Left cardiac atrium (tissue), 4 donors: ENCODE data around the gene RYR2. TPM values are rescaled to one million over a fixed set of nuclear protein-coding genes. Genes with fewer than 3 reads are reported as not detected.
"Not testable (repeated sequence)": the region's sequence is repeated elsewhere in the genome, so short reads cannot be mapped to it uniquely, and the experiment has no call there.

ENCODE experiments used
- ATAC-seq, 2 donors: fragments of 200-7000 bp; cut with Tn5 transposase; one replicate each; pipeline ENCODE4 v1.9.1; 2020; ENCODE audit warnings: mild to moderate bottlenecking in 2 of 2, moderate library complexity in 2 of 2
- DNase-seq: peaks from one replicate; pipeline ENCODE4 v3.0.0-alpha.2; 2020
- intact Hi-C, 2 donors: fragments of 100-400 bp; cut with DNase I; formaldehyde crosslinking; loops; one replicate each; pipeline versions ENCODE4 v1.14.1 to v1.15.1; 2022 to 2023
- total RNA-seq, 2 donors: library from RNA; stranded (reverse); fragmentation: NEBNext Ultra II Directional; extraction: Animal tissue kit (Norgen Biotek cat#: 25700); gene quantifications; one replicate each; pipeline ENCODE4 v1.2.1, GENCODE V29; 2021
- donor health status: DM: no; HTN: yes; CAD: no.
- donor health status: DM: no; HTN: yes; CAD: no; lungs with severe emphysema.
- donor health status: DM: yes; HTN: yes; CAD: no.
- donor health status: Dilated cardiomyopathy.

RYR2 gene
- total RNA-seq, 2 donors from 2014 or later, result 433 to 446 TPM

DNA sequence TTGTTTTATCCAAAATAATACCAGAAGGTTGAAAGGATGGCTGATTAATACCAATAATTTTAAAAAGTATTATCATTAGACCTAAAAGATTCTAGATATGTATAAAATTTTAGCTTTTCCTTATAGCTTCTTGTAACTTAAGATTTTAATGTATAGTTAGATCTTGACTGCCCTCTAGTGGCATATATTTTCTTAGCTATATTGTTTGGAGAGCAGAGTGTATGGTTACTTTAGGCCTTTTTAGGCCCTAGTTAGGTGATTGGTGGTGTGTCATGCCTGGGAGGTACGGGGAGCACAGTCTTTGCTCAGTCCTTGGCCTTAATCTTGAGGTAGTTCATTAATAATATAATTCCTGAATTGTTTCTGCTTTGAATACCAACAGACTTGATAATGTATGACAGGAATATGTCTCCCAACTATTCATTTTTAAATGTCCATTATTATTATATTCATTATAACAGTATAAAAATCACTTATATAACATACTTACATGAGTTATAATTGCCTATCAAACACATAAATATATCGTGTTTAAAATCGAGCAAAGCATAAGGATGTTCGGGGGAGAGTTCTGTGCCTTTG lies 520.3 kb downstream of the RYR2 start:
- DNase-seq (no peak), ATAC-seq (peak in 1 of 2 donors; percentile 46)
- intact Hi-C loops, result no loop called here

DNA sequence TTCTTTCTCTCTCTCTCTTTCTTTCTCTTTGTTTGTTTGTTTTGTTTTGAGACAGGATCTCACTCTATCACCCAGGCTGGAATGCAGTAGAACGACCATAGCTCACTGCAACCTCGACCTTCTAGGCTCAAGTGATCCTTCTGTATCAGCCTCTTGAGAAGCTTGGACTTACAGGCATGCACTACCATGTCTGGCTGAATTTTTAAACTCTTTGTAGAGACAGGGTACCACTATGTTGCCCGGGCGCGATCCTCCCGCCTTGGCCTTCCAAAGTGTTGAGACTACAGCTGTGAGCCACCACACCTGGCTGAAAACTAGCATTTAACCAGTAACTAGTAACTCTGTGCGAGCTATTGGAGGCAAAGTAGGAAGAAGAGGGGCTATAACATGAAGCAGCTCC lies 523.3 kb downstream of the RYR2 start:
- no peak for ATAC-seq
- no peak for DNase-seq
- intact Hi-C loops, result no loop called here

DNA sequence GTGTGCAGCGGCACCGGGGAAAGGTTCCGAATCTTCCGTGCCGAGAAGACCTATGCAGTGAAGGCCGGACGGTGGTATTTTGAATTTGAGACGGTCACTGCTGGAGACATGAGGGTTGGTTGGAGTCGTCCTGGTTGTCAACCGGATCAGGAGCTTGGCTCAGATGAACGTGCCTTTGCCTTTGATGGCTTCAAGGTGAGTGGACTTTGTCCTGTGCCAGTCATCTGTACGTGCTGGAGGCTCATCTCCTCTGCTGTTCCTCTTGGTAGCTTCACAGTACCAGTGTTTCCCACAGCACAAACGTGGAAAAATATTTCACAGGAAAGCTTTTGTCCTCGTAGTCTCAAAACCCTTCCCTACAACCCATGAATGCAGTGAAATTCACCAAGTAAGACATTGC lies 524.6 kb downstream of the RYR2 start:
- no peak for ATAC-seq
- intact Hi-C loops, result no loop called here
- DNase-seq, result no peak

DNA sequence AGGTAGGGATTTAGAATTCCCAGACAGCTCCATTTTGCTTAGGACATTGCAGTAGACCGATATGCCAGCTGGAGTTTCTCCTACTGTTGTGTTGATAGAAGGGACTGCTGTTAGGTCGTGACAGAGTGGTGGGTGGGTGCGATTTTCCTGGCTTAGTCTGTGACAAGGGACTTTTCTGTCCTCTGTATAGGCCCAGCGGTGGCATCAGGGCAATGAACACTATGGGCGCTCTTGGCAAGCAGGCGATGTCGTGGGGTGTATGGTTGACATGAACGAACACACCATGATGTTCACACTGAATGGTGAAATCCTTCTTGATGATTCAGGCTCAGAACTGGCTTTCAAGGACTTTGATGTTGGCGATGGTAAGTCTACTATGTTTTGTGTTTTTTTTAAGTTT lies 527.0 kb downstream of the RYR2 start:
- intact Hi-C loops, result no loop called here

DNA sequence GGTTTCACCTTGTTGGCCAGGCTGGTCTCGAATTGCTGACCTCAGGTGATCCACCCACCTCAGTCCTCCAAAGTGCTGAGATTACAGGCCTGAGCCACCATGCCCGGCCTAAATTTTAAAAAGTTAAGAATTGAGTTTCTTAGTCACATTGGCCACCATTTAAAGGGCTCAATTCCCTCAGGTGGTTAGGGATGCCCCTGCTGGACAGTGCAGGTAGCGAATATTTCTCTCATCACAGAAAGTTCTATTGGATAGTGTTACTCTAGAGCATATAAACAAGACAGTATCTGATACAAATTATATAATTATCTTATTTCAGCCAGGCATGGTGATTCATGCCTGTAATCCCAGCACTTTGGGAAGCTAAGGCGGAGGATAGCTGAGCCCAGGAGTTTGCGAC lies 528.5 kb downstream of the RYR2 start:
- ATAC-seq (no peak), DNase-seq (no peak)
- intact Hi-C loops, result no loop called here

More for the DNA sequence above, 527.0 kb downstream of the RYR2 start:
- ATAC-seq, result peak in 1 of 2 donors; percentile 16
- DNase-seq, result no peak

DNA sequence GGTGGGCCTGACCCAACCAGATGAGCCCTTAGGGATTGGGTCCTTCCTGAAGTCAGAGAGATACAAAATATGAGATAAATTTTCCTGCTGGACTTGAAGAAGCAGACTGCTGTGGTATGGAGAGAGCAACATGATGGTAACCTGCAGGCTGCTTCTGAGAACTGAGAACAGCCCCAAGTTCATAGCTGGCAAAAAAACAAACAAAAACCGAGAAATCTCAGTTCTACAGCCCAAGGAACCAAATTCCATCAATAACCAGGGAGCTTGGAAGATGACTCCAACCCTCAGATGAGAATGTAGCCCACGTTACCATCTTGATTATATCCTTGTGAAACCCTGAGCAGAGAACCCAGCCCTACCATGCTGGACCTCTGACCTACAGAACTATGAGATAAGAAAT lies 532.6 kb downstream of the RYR2 start:
- DNase-seq (no peak), ATAC-seq (no peak)
- intact Hi-C loops, result no loop called here

DNA sequence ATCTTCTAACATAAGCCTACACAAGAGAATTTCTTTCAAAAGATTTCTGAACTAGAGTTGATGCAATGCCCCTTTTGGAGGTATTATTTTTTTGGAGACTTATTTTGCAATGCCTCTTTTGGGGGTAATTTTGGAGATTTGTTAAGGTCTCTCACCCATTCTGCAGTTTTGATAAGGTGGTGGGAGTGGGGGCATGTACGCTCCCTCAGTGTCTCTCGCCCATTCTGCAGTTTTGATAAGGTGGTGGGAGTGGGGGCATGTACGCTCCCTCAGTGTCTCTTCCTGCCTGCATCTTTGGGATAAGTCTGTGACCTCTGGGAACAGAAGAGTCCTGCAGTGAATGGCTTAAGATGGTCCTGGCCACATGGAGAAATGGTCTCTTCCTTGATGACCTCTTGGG lies 536.6 kb downstream of the RYR2 start:
- intact Hi-C loops, result no loop called here
- DNase-seq (no peak), ATAC-seq (no peak)

DNA sequence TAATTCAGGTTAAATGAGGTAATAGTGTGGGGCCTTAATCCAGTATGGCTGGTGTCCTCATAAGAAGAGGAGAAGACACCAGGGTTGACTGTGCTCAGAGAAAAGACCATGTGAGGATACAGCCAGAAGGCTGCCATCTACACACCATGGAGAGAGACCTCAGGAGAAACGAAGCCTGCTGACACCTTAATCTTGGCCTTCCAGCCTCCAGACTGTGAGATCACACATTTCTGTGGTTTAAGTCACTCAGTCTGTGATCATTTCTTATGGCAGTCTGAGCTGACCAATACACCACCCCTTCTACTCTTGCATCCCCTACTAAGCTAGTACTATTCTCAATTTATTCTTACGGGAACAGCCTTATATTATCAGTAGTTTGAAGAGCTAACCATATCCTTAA lies 538.7 kb downstream of the RYR2 start:
- DNase-seq (no peak), ATAC-seq (no peak)
- intact Hi-C loops, result no loop called here

DNA sequence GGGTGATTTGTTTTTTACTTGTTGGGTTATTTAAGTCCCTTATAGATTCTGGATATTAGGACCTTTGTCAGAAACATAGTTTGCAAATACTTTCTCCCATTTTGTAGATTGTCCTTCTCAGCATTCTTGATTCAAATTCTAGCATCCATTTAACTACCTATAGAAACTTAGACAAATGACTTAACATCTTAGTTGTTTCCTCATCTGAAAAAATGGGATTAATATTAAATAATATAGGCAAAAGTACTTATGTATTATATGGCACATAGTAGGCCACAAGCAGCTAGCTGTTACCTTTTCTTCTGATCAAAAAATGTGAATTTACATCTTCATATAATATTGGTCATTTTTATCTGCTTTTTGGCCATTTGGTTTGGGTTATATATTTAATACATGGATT lies 541.3 kb downstream of the RYR2 start:
- intact Hi-C loops, result no loop called here
- no peak for DNase-seq
- ATAC-seq, result no peak

DNA sequence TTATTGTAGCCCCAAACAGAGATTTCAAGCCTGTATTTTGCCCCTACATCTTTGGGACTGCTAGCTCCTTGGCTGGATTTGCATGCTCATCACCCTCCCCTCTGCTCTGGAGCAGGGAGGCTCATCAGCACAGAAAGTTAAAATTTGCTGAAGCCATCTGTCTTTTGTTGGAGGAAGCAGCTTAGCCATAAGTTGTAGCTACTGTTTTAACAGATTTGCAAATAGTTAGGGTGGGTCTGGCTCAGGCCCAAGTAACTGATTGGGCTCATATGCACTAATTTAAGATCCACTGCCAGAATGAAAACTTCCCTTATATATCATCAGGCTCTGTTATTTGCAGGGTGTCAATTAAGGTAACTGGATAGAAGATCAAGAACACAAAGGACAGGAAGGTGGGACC lies 541.8 kb downstream of the RYR2 start:
- ATAC-seq, result no peak
- intact Hi-C loops, result no loop called here
- DNase-seq, result no peak

DNA sequence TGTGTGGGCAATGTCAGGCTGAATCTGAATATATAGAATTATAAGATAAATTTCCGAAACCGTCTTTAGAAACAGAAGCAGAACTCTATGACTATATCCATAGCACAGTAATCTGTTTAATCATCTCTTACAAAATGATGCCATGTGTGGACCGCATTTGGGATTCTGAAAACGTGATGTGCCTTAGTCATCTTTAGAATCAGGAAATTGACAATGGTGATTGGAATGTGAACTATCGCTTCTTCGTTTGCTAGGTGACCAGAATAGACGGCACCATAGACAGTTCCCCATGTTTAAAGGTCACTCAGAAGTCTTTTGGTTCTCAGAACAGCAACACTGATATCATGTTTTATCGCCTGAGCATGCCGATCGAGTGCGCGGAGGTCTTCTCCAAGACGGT lies 548.4 kb downstream of the RYR2 start:
- intact Hi-C loops, result no loop called here
- ATAC-seq (no peak), DNase-seq (no peak)

DNA sequence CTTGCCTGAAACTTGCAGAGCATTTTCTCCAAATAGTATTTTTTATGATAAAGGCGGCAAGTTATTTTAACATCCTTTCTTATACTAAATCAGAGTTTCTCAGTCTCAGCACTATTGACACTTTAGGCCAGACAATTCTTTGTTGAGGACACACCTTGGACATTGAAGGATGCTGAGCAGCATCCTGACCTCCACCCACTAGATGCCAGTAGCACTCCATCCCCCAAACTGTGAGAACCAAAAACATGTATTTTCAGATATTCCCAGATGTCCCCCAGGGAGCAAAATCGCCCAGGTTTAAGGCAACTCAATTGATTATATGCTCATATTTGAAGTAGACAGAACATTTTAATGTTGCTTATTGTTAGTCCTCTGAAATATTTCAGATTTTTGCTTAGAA lies 549.4 kb downstream of the RYR2 start:
- intact Hi-C loops, result no loop called here
- ATAC-seq, result no peak
- no peak for DNase-seq

DNA sequence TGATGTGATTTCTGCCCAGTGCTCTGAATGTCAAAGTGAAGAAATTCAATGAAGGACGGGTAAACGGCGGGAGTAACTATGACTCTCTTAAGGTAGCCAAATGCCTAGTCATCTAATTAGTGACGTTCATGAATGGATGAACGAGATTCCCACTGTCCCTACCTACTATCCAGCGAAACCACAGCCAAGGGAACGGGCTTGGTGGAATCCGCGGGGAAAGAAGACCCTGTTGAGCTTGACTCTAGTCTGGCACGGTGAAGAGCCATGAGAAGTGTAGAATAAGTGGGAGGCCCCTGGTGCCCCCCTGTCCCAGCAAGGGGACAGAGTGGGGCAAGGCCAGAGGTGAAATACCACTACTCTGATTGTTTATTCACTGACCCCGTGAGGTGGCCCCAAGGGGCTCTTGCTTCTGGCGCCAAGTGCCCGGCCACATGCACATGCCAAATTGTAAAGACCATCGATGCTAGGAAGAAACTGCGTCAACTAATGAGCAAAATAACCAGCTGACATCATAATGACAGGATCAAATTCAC lies 561.1 kb downstream of the RYR2 start:
- DNase-seq, intact Hi-C loops, ATAC-seq: not testable (repeated sequence)

DNA sequence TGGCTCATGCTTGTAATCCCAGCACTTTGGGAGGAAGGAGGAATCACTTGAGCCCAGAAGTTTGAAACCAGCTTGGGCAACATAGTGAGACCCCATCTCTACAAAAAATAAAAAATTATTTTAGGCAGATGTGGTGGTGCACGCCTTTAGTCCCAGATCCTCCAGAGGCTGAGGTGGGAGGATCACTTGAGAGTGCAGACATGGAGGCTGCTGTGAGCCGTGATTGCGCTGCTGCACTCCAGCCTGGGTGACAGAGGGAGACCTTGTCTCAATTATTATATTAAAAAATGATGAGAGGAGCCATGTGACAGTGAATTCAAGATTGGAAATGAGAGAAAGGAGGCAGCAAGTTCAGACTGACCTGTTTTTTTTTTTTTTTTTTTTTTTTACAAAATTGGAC lies 566.4 kb downstream of the RYR2 start:
- DNase-seq (no peak), ATAC-seq (no peak)
- intact Hi-C loops, result no loop called here

DNA sequence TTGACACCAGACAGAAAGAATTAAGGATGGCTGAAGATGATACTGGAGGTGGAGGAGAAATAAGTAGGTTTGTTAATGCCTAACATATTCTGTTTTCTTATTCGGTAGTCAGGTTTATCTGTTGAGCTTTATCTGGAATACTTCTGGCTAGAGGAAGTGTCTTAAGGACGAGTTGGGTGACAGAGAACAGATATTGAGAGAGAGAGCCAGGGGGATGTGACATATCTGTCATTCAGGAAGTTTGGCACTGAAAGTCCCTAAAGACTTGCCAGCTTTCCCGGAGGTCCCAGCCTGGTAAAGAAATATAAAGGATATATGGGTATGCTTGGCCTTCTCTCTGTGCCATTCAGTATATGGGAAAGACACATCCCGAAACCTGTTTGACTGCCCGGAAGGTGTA lies 568.2 kb downstream of the RYR2 start:
- no peak for DNase-seq
- peak; percentile 75 to 92 for ATAC-seq
- intact Hi-C loops, result no loop called here

DNA sequence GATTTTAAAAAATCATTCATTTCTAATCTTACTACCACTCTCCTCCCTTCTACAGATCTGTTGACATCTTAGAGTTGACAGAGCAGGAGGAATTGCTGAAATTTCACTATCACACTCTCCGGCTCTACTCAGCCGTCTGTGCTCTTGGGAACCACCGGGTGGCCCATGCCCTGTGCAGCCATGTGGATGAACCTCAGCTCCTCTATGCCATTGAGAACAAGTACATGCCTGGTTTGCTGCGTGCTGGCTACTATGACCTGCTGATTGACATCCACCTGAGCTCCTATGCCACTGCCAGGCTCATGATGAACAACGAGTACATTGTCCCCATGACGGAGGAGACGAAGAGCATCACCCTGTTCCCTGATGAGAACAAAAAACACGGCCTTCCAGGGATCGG lies 572.0 kb downstream of the RYR2 start:
- intact Hi-C loops, result no loop called here
- DNase-seq (no peak), ATAC-seq (no peak)

DNA sequence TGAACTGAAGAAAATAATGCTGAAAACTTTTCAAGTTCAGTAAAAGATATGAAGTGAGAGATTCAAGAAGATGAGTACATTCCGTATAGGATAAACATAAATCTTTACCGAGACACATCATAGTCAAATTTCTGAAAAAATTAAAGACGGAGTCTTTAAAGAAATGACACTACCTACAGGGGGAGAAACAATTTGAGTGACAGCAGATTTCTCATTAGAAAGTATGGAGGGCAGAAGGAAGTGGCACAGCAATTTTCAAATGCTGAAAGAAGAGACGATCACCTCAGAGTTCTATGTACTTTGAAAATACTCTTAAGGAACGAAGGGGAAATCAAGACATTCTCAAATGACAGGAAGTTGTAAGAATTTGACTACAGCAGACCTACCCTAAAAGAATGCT lies 577.6 kb downstream of the RYR2 start:
- DNase-seq (no peak), ATAC-seq (no peak)
- intact Hi-C loops, result no loop called here

DNA sequence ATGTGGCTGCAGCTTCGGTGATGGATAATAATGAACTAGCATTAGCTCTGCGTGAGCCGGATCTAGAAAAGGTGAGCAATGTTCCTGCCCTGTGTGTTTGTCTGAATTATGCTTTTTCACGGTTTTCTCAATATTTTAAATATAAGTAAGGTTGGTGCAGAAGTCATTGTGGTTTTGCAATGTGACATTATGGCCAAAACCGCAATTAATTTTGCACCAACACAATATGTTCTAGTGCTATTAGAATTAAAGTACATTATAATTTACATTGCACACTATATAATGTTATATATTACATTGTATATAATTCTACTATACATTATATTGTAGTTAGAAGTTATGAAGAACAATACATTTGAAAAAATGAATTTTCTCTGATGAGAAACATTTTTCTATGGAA lies 592.9 kb downstream of the RYR2 start:
- intact Hi-C loops, result no loop called here
- DNase-seq (no peak), ATAC-seq (no peak)

DNA sequence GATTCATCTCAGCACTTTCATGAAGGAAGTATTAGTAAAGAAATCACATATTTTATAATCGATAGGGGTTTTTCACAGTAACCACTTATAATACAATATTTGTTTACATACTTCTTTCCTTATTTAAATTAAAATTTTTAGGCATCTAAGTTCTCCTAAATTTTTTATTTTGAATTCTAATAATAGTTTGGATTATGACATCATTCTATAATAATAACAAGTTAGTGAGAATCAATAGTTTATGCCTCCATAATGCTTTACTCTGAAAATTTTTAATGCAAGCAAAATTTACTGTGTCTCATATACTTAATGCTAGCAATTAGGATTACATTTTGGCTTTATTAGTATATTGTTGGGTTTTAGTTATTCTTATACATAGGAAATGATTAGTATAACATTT lies 596.6 kb downstream of the RYR2 start:
- DNase-seq (no peak), ATAC-seq (no peak)
- intact Hi-C loops, result no loop called here

DNA sequence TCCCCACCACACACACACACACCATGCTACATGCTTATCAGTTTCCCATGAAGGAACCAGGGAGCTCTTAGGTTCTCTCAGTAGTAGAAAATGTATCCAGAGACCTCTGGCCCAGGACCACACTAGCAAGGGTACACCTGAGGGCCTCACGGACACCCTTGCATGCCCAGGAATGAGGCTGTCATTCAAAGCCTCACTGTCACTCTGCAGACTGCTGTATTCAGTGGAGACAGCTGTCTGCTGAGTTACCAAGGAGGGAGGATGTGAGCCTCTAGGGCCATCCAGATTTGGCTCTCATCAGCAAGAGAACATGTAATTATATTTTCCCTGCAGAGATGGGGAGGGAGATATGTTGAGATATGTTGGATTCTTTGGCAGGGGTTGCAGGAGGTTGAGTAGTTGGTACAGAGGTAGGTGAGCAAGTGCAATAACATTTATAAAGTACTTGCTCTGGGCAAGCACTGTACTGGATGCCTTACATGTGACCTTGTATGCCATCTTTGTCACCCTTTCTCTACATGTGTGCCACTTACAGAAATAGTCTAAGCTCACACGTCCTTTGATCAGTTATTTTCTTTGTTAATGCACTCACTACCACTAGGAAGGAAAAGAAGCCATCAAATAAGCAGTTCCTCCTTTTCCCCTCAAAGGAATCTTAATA lies 598.2 kb downstream of the RYR2 start:
- DNase-seq (no peak), ATAC-seq (peak; percentile 62 to 88)
- intact Hi-C loops, result no loop called here

DNA sequence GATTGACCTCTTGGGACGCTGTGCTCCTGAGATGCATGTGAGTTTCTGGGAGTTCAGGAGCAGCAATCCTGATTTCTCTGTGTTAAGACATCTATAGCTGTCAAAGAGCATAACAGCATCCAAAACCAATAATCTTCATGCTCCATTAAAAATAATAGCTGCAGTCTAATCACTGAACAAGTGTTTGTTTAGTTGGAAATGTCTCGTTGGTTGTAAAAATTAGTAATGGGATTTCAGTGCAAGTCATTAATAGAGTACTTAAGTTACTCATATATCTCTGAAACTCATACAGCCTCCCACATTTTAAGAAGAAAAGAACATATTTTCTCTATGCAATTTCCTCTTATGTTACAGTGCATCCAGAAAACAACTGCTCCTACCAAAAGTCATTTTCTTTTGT lies 599.0 kb downstream of the RYR2 start:
- ATAC-seq, result no peak
- intact Hi-C loops, result no loop called here
- DNase-seq, result no peak
